ENCODE measurements around the gene DPH1.

DPH1 gene

GRCh38 chr17:2053380-2054261, 23.7 kb downstream of the DPH1 start (continued):
- TF ChIP-seq ZNF629 (tag by site-specific recombination; IDR thresholded peaks at IDR 0.05) (peak; percentile 74), ZBTB48 (tag by site-specific recombination; IDR thresholded peaks at IDR 0.05) (peak; percentile 90), ZEB2 (tag by site-specific recombination; IDR thresholded peaks at IDR 0.05) (peak; percentile 99), ZNF660 (tag by site-specific recombination; IDR thresholded peaks at IDR 0.05) (peak; percentile 53), GLIS1 (tag by site-specific recombination; IDR thresholded peaks at IDR 0.05) (peak; percentile 93), ZXDB (tag by site-specific recombination; IDR thresholded peaks at IDR 0.05) (0 out of 2 replicates have a peak, but pooled peaks have one; percentile 27), SP3 (tag by site-specific recombination; IDR thresholded peaks at IDR 0.05) (peak; percentile 66), ZNF2 (tag by site-specific recombination; IDR thresholded peaks at IDR 0.05) (peak; percentile 70; the same call in 1 of the 2 replicates), ZNF280C (tag by site-specific recombination; IDR thresholded peaks at IDR 0.05) (no peak), ZNF10 (tag by site-specific recombination; IDR thresholded peaks at IDR 0.05) (no peak), ZNF692 (tag by site-specific recombination; IDR thresholded peaks at IDR 0.05) (peak; percentile 70), PBX3 (CRISPR knock-in tag; IDR thresholded peaks at IDR 0.05) (0 out of 2 replicates have a peak, but pooled peaks have one; percentile 59), ZNF398 (tag by site-specific recombination; IDR thresholded peaks at IDR 0.05) (peak; percentile 67; the same call in 1 of the 2 replicates), ZNF521 (tag by site-specific recombination; IDR thresholded peaks at IDR 0.05) (no peak), ELK4 (IDR thresholded peaks at IDR 0.05; ENCODE audit: borderline replicate concordance, low read depth, low read length) (no peak), KLF7 (tag by site-specific recombination; IDR thresholded peaks at IDR 0.05; ENCODE audit: borderline replicate concordance) (peak; percentile 73), ZBTB7A (tag by site-specific recombination; IDR thresholded peaks at IDR 0.05; ENCODE audit: low read depth) (peak; percentile 94), ZNF266 (tag by site-specific recombination; IDR thresholded peaks at IDR 0.05; ENCODE audit: low read depth) (no peak), CTCF (tag by site-specific recombination; IDR thresholded peaks at IDR 0.05) (peak; percentile 91), ZBTB49 (tag by site-specific recombination; IDR thresholded peaks at IDR 0.05; ENCODE audit: low read depth) (no peak), YY2 (tag by site-specific recombination; IDR thresholded peaks at IDR 0.05) (no peak), PRDM1 (tag by site-specific recombination; IDR thresholded peaks at IDR 0.05) (no peak), ZNF341 (tag by site-specific recombination; IDR thresholded peaks at IDR 0.05; ENCODE audit: low read depth) (peak; percentile 96), ZBTB8A (tag by site-specific recombination; IDR thresholded peaks at IDR 0.05) (peak; percentile 84), KLF1 (tag by site-specific recombination; IDR thresholded peaks at IDR 0.05) (no peak; the same call in 1 of the 2 replicates)

Data from HEK293 (cell line).